ENCODE results near the gene CUL9.

Gene CUL9

GRCh38 chr6:43159599-43159998, 22.4 kb upstream of the CUL9 start:
- TF ChIP-seq CTCF (IDR thresholded peaks at IDR 0.05; ENCODE audit: insufficient read depth, low read depth, low read length, missing control alignments): no peak
- H3K4me3 ChIP-seq (ENCODE audit: low read depth, low read length): no peak overlapping the region
- no peak for DNase-seq (ENCODE audit: low read depth)

DNA sequence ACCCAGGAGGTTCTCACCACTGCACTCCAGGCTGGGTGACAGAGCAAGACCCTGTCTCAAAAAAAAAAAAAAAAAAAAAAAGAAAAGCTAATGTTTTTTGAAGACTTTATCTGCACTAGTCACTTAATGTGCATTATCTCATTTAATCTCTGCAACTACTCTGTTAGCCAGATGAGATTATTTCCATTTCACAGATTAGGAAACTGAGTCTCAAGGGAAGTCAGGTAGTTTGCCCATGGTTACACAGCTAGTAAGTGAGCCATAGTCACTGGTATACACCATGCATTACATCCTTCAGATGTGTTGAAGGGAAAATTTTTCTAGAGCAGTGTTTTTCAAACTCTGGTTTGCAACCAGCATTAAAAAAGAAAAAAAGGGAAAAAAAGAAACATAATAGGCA, 18.1 kb upstream of the CUL9 start:
- no peak overlapping the region for H3K4me3 ChIP-seq (ENCODE audit: low read depth, low read length)
- TF ChIP-seq CTCF (IDR thresholded peaks at IDR 0.05; ENCODE audit: insufficient read depth, low read depth, low read length, missing control alignments): no peak

DNA sequence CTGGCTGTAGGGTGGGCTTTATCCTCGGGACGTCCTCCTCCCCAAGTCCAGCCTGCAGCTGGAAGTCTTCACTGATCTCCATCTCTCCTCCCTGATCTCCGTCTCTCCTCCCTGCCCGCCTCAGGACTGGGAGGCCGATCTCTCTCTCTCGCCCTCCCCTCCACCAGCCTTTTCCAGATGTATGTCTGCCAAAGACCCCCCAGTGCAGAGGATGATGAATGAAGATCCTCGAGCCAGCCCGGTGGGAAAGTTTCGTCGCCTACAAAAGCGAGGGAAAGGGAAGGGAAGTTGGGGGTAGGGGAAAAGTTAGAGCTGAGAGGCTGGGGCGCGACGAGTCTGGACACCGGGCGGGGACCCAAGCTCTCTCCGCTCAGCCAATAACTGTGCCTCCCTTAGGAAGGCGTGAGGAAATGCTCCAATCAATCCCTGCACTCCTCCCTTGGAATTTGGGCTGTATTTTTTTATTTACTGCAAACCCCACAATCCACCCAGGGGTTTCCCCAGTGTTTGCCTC, 11.5 kb upstream of the CUL9 start:
- H3K4me3 ChIP-seq (ENCODE audit: low read depth, low read length): peak overlapping the region; percentile 91
- no peak for DNase-seq (ENCODE audit: low read depth)
- TF ChIP-seq CTCF (IDR thresholded peaks at IDR 0.05; ENCODE audit: insufficient read depth, low read depth, low read length, missing control alignments): no peak

More for the DNA sequence above, 18.1 kb upstream of the CUL9 start:
- no peak for DNase-seq (ENCODE audit: low read depth)

DNA sequence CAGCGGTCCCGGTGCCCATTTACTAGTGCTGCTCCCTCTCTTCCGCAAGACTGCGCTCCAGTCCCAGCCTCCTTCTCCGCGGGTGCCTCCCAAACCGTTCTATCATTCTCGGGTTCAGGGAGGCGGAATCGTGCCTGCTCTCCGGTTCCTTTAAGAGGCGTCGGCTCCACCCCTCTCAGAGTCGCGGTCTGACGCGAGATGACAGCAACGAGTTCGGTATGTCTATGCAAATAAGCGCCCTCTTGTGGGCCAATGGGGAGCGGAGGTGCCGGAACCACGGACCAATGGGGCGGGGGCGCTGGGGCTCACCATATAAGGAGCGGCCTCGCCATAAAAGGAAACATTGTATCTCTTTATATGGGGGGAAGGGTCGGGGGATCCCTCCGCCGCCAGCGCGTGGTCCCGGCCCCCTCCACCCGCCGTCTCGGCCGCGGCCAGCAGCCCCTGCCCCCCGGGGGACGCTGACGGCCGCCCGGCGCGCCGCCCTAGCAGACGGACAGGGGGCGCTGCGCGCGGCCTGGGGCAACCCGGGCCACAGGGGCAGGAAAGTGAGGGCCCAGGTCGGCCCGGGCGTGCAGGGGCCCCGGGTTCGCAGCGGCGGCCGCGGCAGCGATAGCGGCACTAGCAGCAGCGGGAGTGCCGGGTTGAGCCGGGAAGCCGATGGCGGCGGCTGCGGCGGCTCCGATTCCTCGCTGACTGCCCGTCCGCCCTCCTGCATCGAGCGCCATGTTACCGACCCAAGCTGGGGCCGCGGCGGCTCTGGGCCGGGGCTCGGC, 10.9 kb upstream of the CUL9 start, which contains the start of gene SRF:
Gene SRF (plus strand): TSS at position 339 of the 776 bp plus-strand sequence. CDS start 388 bp downstream, at position 727.
- TF ChIP-seq CTCF (IDR thresholded peaks at IDR 0.05; ENCODE audit: insufficient read depth, low read depth, low read length, missing control alignments): peak; percentile 73
- DNase-seq (ENCODE audit: low read depth): peak; percentile 99
- peak within 1 kb of the TSS; percentile 91 for H3K4me3 ChIP-seq (ENCODE audit: low read depth, low read length)

DNA sequence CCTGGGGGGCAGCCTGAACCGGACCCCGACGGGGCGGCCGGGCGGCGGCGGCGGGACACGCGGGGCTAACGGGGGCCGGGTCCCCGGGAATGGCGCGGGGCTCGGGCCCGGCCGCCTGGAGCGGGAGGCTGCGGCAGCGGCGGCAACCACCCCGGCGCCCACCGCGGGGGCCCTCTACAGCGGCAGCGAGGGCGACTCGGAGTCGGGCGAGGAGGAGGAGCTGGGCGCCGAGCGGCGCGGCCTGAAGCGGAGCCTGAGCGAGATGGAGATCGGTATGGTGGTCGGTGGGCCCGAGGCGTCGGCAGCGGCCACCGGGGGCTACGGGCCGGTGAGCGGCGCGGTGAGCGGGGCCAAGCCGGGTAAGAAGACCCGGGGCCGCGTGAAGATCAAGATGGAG, 10.3 kb upstream of the CUL9 start:
- no peak for DNase-seq (ENCODE audit: low read depth)
- H3K4me3 ChIP-seq (ENCODE audit: low read depth, low read length): peak overlapping the region; percentile 91
- no peak for TF ChIP-seq CTCF (IDR thresholded peaks at IDR 0.05; ENCODE audit: insufficient read depth, low read depth, low read length, missing control alignments)

DNA sequence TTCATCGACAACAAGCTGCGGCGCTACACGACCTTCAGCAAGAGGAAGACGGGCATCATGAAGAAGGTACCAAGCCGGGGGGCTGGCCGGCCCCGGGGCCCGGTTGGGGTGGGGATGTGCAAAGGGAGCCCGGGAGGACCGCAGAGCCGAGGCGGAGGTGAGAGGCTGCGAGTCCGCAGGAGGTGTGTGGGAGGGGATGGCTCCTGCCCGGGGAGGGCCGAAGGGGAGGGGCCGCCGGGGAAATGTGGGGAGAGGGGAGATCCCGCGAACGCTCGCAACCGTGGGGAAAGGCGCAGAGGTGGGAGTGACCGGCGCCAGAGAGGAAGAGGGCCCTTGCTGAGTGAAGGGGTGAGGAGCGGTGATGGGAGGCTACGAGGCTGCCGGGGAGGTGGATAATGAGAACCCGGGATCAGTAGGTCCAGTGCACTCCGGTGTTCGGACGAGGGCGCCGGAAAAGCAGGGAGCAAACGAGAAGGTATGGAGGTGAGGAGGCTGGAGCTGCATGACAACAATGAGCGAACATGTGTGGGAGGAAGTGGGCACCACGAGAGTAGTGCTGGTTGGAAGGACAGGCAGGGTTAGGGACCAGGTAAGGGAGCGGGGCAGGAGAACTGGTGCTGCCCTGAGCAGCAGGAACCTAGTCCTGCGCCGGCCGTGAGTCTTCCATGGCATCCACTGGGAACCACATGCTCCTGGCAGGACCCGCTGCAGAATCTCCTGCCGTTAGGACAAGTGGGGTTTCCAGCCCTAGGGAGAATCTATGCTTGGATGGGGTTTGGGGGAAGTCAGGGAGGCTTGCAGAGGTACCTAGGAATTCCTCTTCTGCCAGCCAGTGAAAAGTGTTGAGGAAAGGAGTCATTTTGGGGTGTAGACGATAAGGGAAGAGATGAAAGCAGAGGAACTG, 9.6 kb upstream of the CUL9 start:
- TF ChIP-seq CTCF (IDR thresholded peaks at IDR 0.05; ENCODE audit: insufficient read depth, low read depth, low read length, missing control alignments): no peak
- DNase-seq (ENCODE audit: low read depth): peak; percentile 52
- H3K4me3 ChIP-seq (ENCODE audit: low read depth, low read length): peak overlapping the region; percentile 91

All from GM12865 (cell line).